HepG2 (cell line): Measurements from ENCODE around the gene NPW. TPM values are rescaled to one million over a fixed set of nuclear protein-coding genes. Genes with fewer than 3 reads are reported as not detected.

Experiments used
- ATAC-seq: fragments of 200-7000 bp; cut with Tn5 transposase; 3 replicates; pipeline ENCODE4 v1.9.1; 2020; ENCODE audit warnings: mild to moderate bottlenecking, moderate library complexity
- BruUV-seq: library from RNA; stranded (reverse); fragments of 400-500 nt; replicated peaks from 2 replicates; lab custom pipeline; 2021; lab: Mats Ljungman, UMichigan
- CTCF ChIA-PET: fragments of 300-600 bp; formaldehyde crosslinking; extraction: SDS; loops from one replicate; lab custom pipeline; 2021; ENCODE audit warnings: low total read pairs, inconsistent platforms, low intra/inter-chr PET ratio; lab: Yijun Ruan, JAX
- POLR2A ChIA-PET: fragments of 350-600 bp; sonication (Branson Sonifier 250); formaldehyde crosslinking; loops from one replicate; lab custom pipeline; 2020; ENCODE audit warnings: antibody characterized with exemption, inconsistent platforms; lab: Yijun Ruan, JAX
- DNase-seq: peaks from one replicate; pipeline ENCODE4 v3.0.0-alpha.2; 2015; ENCODE audit warnings: low spot score
- FAIRE-seq: peaks from 3 replicates; lab custom pipeline; 2011; peaks lifted over from hg19 to GRCh38; lab: Jason Lieb, UNC
- H2AFZ ChIP-seq: one replicate; pipeline ENCODE4 v1.6.1; 2011; ENCODE audit warnings: low read length, inconsistent platforms
- H3K27ac ChIP-seq: fragments of 300-600 bp; 3 replicates; pipeline ENCODE4 v1.8.0; 2011; ENCODE audit warnings: mixed run types, mild to moderate bottlenecking, mixed read lengths, low read length, inconsistent platforms; ENCODE audit not compliant: insufficient read depth; ENCODE audit errors: extremely low read length
- H3K27me3 ChIP-seq, 2 experiments: fragments of 200-600 bp in 1 of 2; 2 replicates in 1 of 2; 3 replicates in 1 of 2; pipeline versions ENCODE4 v1.6.0 to v1.8.0; 2011; ENCODE audit warnings: low read length in 2 of 2, mild to moderate bottlenecking in 2 of 2, moderate library complexity in 2 of 2, inconsistent platforms in 1 of 2; ENCODE audit not compliant: insufficient read depth in 2 of 2, control insufficient read depth in 1 of 2
- H3K36me3 ChIP-seq, 2 experiments: fragments of 200-600 bp in 1 of 2; replicated peaks in 1 of 2; 2 replicates in 1 of 2; 3 replicates in 1 of 2; pipeline versions ENCODE4 v1.5.1 to v1.8.0; 2011; ENCODE audit warnings: low read length in 2 of 2, inconsistent platforms in 1 of 2; ENCODE audit not compliant: insufficient read depth in 2 of 2, control insufficient read depth in 1 of 2
- H3K4me1 ChIP-seq: 2 replicates; pipeline ENCODE4 v1.5.1; 2012; ENCODE audit warnings: low read length, inconsistent platforms; ENCODE audit not compliant: insufficient read depth
- H3K4me2 ChIP-seq: 2 replicates; pipeline ENCODE4 v1.6.0; 2011; ENCODE audit warnings: low read depth, low read length, inconsistent platforms
- H3K4me3 ChIP-seq, 3 experiments: fragments of 200-600 bp in 1 of 3; sonication (generic), shearing (Covaris generic) in 1 of 3; replicated peaks in 1 of 3; 2 replicates each; pipeline ENCODE4 v1.5.1; 2011 to 2016; ENCODE audit warnings: low read length in 3 of 3, inconsistent platforms in 2 of 3, low read depth in 2 of 3, mild to moderate bottlenecking in 2 of 3, control low read depth in 1 of 3, mixed read lengths in 1 of 3; ENCODE audit not compliant: insufficient read depth in 1 of 3
- H3K79me2 ChIP-seq: one replicate; pipeline ENCODE4 v1.6.1; 2011; ENCODE audit warnings: low read length, inconsistent platforms; ENCODE audit not compliant: insufficient read depth
- H3K9ac ChIP-seq: 2 replicates; pipeline ENCODE4 v1.6.0; 2011; ENCODE audit warnings: mild to moderate bottlenecking, low read depth, low read length, inconsistent platforms; ENCODE audit not compliant: insufficient read depth
- H3K9me3 ChIP-seq: 2 replicates; pipeline ENCODE4 v1.5.1; 2012; ENCODE audit warnings: mild to moderate bottlenecking, low read length
- H4K20me1 ChIP-seq: 2 replicates; pipeline ENCODE4 v1.6.0; 2011; ENCODE audit warnings: inconsistent platforms, mild to moderate bottlenecking, low read length, moderate library complexity; ENCODE audit not compliant: insufficient read depth
- JUNB ChIP-seq: sonication (generic); formaldehyde crosslinking; IDR thresholded peaks from 2 replicates; pipeline ENCODE4 v1.8.0; 2022; ENCODE audit warnings: missing genetic modification reagents, mild to moderate bottlenecking, borderline replicate concordance
- PITX1 ChIP-seq: sonication (generic); formaldehyde crosslinking; IDR thresholded peaks from 2 replicates; pipeline ENCODE4 v1.5.1; 2020; ENCODE audit warnings: mild to moderate bottlenecking, missing genetic modification reagents
- POGZ ChIP-seq: sonication (generic); formaldehyde crosslinking; IDR thresholded peaks from 2 replicates; pipeline ENCODE4 v1.4.0; 2020; ENCODE audit warnings: mild to moderate bottlenecking, missing genetic modification reagents
- SNAPC4 ChIP-seq: sonication (generic); formaldehyde crosslinking; IDR thresholded peaks from 2 replicates; pipeline ENCODE4 v1.4.0; 2020; ENCODE audit warnings: mild to moderate bottlenecking, missing genetic modification reagents
- ZFP90 ChIP-seq: sonication (generic); formaldehyde crosslinking; IDR thresholded peaks from 2 replicates; pipeline ENCODE4 v1.8.0; 2022; ENCODE audit warnings: missing genetic modification reagents, mild to moderate bottlenecking, inconsistent platforms, borderline replicate concordance
- ZMYM4 ChIP-seq: sonication (generic); formaldehyde crosslinking; IDR thresholded peaks from 2 replicates; pipeline ENCODE4 v1.8.1; 2023; ENCODE audit warnings: mild to moderate bottlenecking, missing genetic modification reagents
- ZNF30 ChIP-seq: sonication (generic); formaldehyde crosslinking; IDR thresholded peaks from 2 replicates; pipeline ENCODE4 v1.5.0; 2020; ENCODE audit warnings: mild to moderate bottlenecking, missing genetic modification reagents
- ZNF660 ChIP-seq: sonication (generic); formaldehyde crosslinking; IDR thresholded peaks from 2 replicates; pipeline ENCODE4 v1.5.1; 2020; ENCODE audit warnings: mild to moderate bottlenecking, low read depth, missing genetic modification reagents, borderline replicate concordance
- ZNF883 ChIP-seq: sonication (generic); formaldehyde crosslinking; IDR thresholded peaks from 2 replicates; pipeline ENCODE4 v1.5.1; 2020; ENCODE audit warnings: mild to moderate bottlenecking, missing genetic modification reagents; ENCODE audit errors: not compliant biosample characterization
- WGBS: methylation state at CpG from one replicate; pipeline ENCODE4 v1.1.6; 2017; ENCODE audit warnings: low lambda C conversion rate; 5-methylcytosine and 5-hydroxymethylcytosine counted together
- in situ Hi-C: cut with HindIII; loops from 2 replicates; pipeline ENCODE4 v1.10.0; 2017; ENCODE audit warnings: low pct_unique_long_range_greater_than_20kb; ENCODE audit not compliant: extremely low pct_ligation_motif_present
- intact Hi-C: fragments of 100-400 bp; cut with micrococcal nuclease; formaldehyde crosslinking; loops from one replicate; pipeline ENCODE4 v1.10.0; 2022; ENCODE audit not compliant: unreplicated experiment
- polyA plus RNA-seq, 8 experiments: library from polyadenylated mRNA; depleted of rRNA in 3 of 8; stranded (reverse) in 7 of 8; unstranded in 1 of 8; fragments of >200 nt; fragmentation: Illumina TruSeq in 4 of 8; extraction: Trizol in 4 of 8; gene quantifications; 2 replicates each; pipeline versions ENCODE4 v1.2.1 to v1.2.3, GENCODE V29; 2011 to 2016; ENCODE audit warnings: low read depth in 4 of 8, missing spikeins in 1 of 8, mixed read lengths in 1 of 8; ENCODE audit not compliant: insufficient read depth in 1 of 8
- total RNA-seq, 5 experiments: library from RNA; depleted of rRNA; stranded (reverse); fragments of >200 nt; fragmentation: Illumina TruSeq; extraction: Trizol; gene quantifications; 2 replicates each; pipeline ENCODE4 v1.2.3, GENCODE V29; 2016; ENCODE audit warnings: low read depth in 1 of 5

NPW gene
- total and polyA plus RNA-seq, 2 of the 13 experiments (the other 11 are each of a cell fraction or from before 2014, with no cell fraction given): 0.24 to 0.97 TPM

GRCh38 chr16:2028146-2028545 is 8.6 kb downstream of the NPW start:
- Histone ChIP-seq H3K4me2 (peak overlapping the region; percentile 89), H2AFZ (no peak overlapping the region), H4K20me1 (0 out of 2 replicates have a peak, but pooled peaks cover 7% of the 10 kb centered on the region), H3K79me2 (peaks cover 3% of the 10 kb centered on the region), H3K27me3 (peaks cover 1 to 9% of the 10 kb centered on the region in 2 experiments; a peak in 2 of 5 replicates), H3K4me1 (peaks cover 73% of the 10 kb centered on the region), H3K36me3 (no peaks in the 10 kb centered on the region; a peak in 1 of 5 replicates), H3K9me3 (no peaks in the 10 kb centered on the region), H3K9ac (peak overlapping the region; percentile 54), H3K4me3 (peak overlapping the region; percentile 59 to 79 (median 77); a peak in 5 of 6 replicates), H3K27ac (no peak overlapping the region)
- DNase-seq (no peak), FAIRE-seq (no peak), ATAC-seq (no peak)
- BruUV-seq: no TSS peak
- WGBS: no CpG with 5 or more reads among the region's 3 CpGs
- TF ChIP-seq PITX1 (CRISPR knock-in tag) (0 out of 2 replicates have a peak, but pooled peaks have one; percentile 24), ZNF660 (CRISPR knock-in tag) (no peak), SNAPC4 (CRISPR knock-in tag) (no peak), ZNF30 (CRISPR knock-in tag) (0 out of 2 replicates have a peak, but pooled peaks have one; percentile 2), ZMYM4 (CRISPR knock-in tag) (0 out of 2 replicates have a peak, but pooled peaks have one; percentile 8), JUNB (CRISPR knock-in tag) (no peak), ZNF883 (peak; percentile 28), POGZ (no peak), ZFP90 (CRISPR knock-in tag) (no peak; the same call in 1 of the 2 replicates)
- ChIA-PET POLR2A (interaction anchor here (0.8 to 6.2 kb wide), 5 partner anchors 7 to 125 kb away, joined by 4 to 62 read pairs (median 7); partner anchors contain the start of genes NTHL1 and TSC2), CTCF (no interaction called here)
- in situ Hi-C loops (no loop called here), intact Hi-C loops (no loop called here)
